Peyer's patch (tissue), 4 donors: ENCODE measurements around the gene CASZ1. TPM values are rescaled to one million over a fixed set of nuclear protein-coding genes. Genes with fewer than 3 reads are reported as not detected.

ENCODE experiments used
- DNase-seq, 3 donors: peaks; one replicate each; pipeline ENCODE4 v3.0.0-alpha.2; 2017 to 2019
- H3K27ac ChIP-seq, 4 donors: fragments of 200-600 bp; sonication (generic); one replicate each; pipeline ENCODE4 v1.5.1; 2016 to 2019
- H3K27me3 ChIP-seq, 2 donors: fragments of 200-600 bp; sonication (generic); one replicate each; pipeline ENCODE4 v1.5.1; 2019
- H3K36me3 ChIP-seq, 3 donors: fragments of 200-600 bp; sonication (generic); one replicate each; pipeline ENCODE4 v1.5.1; 2016 to 2019
- H3K4me1 ChIP-seq, 4 donors: fragments of 200-600 bp; sonication (generic); one replicate each; pipeline ENCODE4 v1.5.1; 2016 to 2019
- H3K4me3 ChIP-seq, 4 donors: fragments of 200-600 bp; sonication (generic); 1 replicate in 3 of 4; 2 replicates in 1 of 4; pipeline ENCODE4 v1.5.1; 2016 to 2019; ENCODE audit warnings: mild to moderate bottlenecking in 1 of 4
- H3K9me3 ChIP-seq, 4 donors: fragments of 200-600 bp; sonication (generic); one replicate each; pipeline ENCODE4 v1.5.1; 2016 to 2019; ENCODE audit warnings: mild to moderate bottlenecking in 1 of 4
- POLR2A ChIP-seq, 2 donors: fragments of 450-650 bp; IDR thresholded peaks; one replicate each; pipeline ENCODE4 v1.5.1; 2017; ENCODE audit warnings: antibody characterized with exemption in 2 of 2, mild to moderate bottlenecking in 2 of 2, moderate library complexity in 2 of 2
- total RNA-seq, 4 donors: library from RNA; depleted of rRNA; stranded (reverse); fragments of >200 nt; gene quantifications; one replicate each; pipeline ENCODE4 v1.1.0, GENCODE V29; 2016
- TF ChIP-seq, protein P1 (sequence below), 6 experiments: fragments of 450-650 bp in 4 of 6; fragments of 200-600 bp in 2 of 6; sonication (generic) in 1 of 6; IDR thresholded peaks; one replicate each; pipeline ENCODE4 v1.5.1; 2017 to 2019; ENCODE audit warnings: antibody characterized with exemption in 6 of 6, mild to moderate bottlenecking in 3 of 6, moderate library complexity in 1 of 6

CASZ1 gene
- total RNA-seq, 4 donors from 2014 or later, result 87.5 to 165 (median 137) TPM

DNA sequence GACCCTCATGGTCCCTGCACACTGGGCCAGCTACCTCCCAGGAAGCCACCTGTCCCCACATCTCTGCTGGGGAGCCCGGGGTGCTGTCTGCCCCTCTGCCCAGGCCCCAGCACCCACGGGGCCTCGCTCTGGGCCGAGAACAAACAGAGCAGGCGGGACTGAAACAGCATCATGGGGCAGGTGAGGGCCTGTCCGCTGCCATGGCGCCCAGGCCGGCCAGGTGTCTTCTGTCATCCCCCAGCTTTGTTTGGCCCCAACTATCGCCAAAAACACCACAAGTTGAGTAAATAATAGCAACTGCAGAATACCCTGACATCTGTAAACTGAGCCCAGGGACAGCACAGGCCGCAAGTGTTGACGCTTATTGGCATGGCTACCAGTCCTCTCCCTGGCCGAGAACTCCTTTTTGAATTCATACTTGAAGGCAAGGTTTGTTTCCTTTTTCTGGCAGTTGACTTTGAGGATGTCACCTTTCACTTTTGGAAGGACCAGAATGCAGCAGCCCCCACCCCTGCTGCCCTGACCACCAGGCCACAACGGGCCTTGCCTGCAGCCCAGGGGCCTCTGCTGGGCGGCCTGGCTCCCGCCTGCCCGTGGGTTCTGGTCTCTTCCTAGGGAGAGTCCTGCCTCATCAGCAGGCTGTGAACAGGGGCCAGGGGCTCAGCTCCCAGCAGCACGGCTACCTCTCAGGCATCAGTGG lies 152.7 kb downstream of the CASZ1 start:
- Histone ChIP-seq H3K9me3 (no peaks in the 10 kb centered on the region), H3K27ac (no peak overlapping the region), H3K4me3 (no peak overlapping the region), H3K27me3 (no peaks in the 10 kb centered on the region), H3K4me1 (peaks cover 0 to 3% (median 0%) of the 10 kb centered on the region in 4 donors), H3K36me3 (peaks cover 0 to 86% (median 0%) of the 10 kb centered on the region in 3 donors)
- no peak for DNase-seq
- TF ChIP-seq POLR2A (IDR thresholded peaks at IDR 0.05), result no peak
- TF ChIP-seq, protein P1, sequence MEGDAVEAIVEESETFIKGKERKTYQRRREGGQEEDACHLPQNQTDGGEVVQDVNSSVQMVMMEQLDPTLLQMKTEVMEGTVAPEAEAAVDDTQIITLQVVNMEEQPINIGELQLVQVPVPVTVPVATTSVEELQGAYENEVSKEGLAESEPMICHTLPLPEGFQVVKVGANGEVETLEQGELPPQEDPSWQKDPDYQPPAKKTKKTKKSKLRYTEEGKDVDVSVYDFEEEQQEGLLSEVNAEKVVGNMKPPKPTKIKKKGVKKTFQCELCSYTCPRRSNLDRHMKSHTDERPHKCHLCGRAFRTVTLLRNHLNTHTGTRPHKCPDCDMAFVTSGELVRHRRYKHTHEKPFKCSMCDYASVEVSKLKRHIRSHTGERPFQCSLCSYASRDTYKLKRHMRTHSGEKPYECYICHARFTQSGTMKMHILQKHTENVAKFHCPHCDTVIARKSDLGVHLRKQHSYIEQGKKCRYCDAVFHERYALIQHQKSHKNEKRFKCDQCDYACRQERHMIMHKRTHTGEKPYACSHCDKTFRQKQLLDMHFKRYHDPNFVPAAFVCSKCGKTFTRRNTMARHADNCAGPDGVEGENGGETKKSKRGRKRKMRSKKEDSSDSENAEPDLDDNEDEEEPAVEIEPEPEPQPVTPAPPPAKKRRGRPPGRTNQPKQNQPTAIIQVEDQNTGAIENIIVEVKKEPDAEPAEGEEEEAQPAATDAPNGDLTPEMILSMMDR (IDR thresholded peaks at IDR 0.05), result no peak

GRCh38 chr1:10642403-10643080 lies 153.9 kb downstream of the CASZ1 start:
- TF ChIP-seq, protein P1 (IDR thresholded peaks at IDR 0.05), result no peak
- TF ChIP-seq POLR2A (IDR thresholded peaks at IDR 0.05), result no peak
- peaks cover 0 to 83% (median 0%) of the 10 kb centered on the region in 3 donors for H3K36me3 ChIP-seq
- H3K9me3 ChIP-seq, result no peaks in the 10 kb centered on the region
- DNase-seq, result no peak
- H3K4me1 ChIP-seq, result peaks cover 0 to under 1% (median 0%) of the 10 kb centered on the region in 4 donors
- H3K4me3 ChIP-seq, result no peak overlapping the region
- no peak overlapping the region for H3K27ac ChIP-seq
- no peaks in the 10 kb centered on the region for H3K27me3 ChIP-seq

DNA sequence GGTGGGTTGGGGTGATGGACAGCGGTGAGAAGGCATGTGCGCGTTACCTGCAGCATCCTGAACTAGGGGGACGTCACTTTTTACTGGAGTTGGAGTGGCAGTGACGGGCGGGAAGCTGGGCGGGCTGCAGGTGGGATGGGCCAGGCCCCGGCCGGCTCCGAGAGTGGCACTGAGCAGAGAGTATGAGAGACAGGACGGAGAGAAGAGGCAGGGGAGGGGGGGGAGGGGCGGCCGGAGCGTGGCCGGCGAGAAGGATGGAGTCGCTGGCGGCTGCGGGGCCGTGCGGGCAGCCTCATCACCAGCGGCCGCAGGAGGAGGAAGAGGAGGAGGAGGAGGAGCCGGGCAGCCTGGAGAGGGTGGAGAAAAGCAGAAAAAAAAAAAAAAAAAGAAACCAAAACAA lies 154.5 kb downstream of the CASZ1 start:
- no peak overlapping the region for H3K4me3 ChIP-seq
- H3K27ac ChIP-seq, result no peak overlapping the region
- no peaks in the 10 kb centered on the region for H3K9me3 ChIP-seq
- TF ChIP-seq, protein P1 (IDR thresholded peaks at IDR 0.05), result no peak
- no peak for TF ChIP-seq POLR2A (IDR thresholded peaks at IDR 0.05)
- no peak for DNase-seq
- no peaks in the 10 kb centered on the region for H3K27me3 ChIP-seq
- H3K36me3 ChIP-seq, result peaks cover 0 to 82% (median 0%) of the 10 kb centered on the region in 3 donors
- H3K4me1 ChIP-seq, result peaks cover 0 to 4% (median 0%) of the 10 kb centered on the region in 4 donors

DNA sequence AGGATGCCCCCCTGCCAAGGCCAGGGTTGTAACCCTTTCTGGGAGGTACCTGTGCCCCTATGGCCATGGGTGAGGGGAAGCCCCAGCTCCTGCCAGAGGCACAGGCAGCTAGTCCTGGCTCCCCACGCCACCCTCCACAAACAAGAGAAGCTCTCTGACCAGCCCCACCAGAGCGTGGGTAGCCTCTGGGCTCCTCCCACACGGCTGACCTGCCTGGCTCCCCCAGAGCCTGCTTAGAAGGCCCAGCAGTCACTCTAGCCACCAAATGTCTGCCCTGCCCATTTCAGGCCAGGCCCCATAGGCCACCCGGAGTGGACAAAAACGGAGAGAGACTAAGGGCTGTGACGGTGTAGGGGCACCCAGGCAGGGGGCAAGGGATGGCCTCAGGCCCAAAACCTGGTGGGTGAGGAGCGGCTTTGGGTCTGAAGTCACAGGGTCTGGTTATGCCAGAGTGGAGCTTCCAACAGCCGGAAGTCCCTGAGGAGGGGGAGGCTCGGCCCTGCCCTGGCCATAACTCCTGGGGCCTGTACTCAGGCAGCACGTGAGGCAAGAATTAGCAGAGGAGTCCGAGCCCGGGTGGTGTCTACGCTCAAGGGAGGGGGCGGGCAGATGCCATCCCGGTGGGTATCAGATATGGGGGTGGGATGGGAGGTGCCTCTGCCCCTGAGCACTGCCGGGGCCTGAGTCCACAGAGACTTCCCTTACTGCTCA lies 155.4 kb downstream of the CASZ1 start:
- H3K36me3 ChIP-seq, result peaks cover 0 to 74% (median 0%) of the 10 kb centered on the region in 3 donors
- H3K27ac ChIP-seq, result peak overlapping the region in 1 of 4 donors; percentile 45
- TF ChIP-seq, protein P1 (IDR thresholded peaks at IDR 0.05), result no peak
- TF ChIP-seq POLR2A (IDR thresholded peaks at IDR 0.05), result no peak
- no peak for DNase-seq
- H3K4me1 ChIP-seq, result peaks cover 0 to 4% (median 0%) of the 10 kb centered on the region in 4 donors
- H3K9me3 ChIP-seq, result no peaks in the 10 kb centered on the region
- no peaks in the 10 kb centered on the region for H3K27me3 ChIP-seq
- no peak overlapping the region for H3K4me3 ChIP-seq

GRCh38 chr1:10639775-10640578 lies 156.5 kb downstream of the CASZ1 start:
- Histone ChIP-seq H3K27me3 (no peaks in the 10 kb centered on the region), H3K27ac (peak overlapping the region in 1 of 4 donors; percentile 17), H3K4me3 (no peak overlapping the region), H3K9me3 (no peaks in the 10 kb centered on the region), H3K36me3 (peaks cover 0 to 64% (median 0%) of the 10 kb centered on the region in 3 donors), H3K4me1 (peaks cover 0 to 7% (median 0%) of the 10 kb centered on the region in 4 donors)
- DNase-seq, result no peak
- TF ChIP-seq, protein P1 (IDR thresholded peaks at IDR 0.05), result no peak
- no peak for TF ChIP-seq POLR2A (IDR thresholded peaks at IDR 0.05)
